Measurements from ENCODE around the gene NKPD1. TPM values are rescaled to one million over a fixed set of nuclear protein-coding genes. Genes with fewer than 3 reads are reported as not detected.

Gene NKPD1
- total RNA-seq, 1 donor from 2014 or later = 1.1 TPM

DNA sequence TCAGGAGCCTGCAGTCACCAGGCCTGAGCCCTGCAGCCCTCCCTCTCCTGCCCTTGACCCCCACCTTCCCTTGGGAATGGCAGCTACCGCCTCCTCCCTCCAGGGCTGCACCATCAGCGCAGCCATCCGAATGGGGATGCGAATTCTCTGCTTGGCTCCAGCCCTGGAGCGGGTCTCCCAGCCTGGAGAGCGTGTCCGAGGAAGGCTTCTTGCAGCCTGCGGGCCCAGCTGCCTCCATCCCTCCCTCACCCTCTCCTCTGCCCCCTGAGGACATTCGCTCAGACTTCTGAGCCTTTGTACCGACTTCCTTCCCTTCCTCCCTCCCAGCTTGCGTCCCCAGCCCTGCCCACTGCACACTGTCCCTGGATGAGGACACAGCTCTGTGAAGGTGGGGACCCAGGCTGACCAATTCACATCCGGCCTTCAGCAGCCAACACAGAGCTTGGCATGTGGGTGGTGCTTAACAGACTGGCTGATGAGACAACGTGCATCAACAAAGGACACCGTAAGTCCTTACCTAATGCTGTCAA lies 6.0 kb upstream of the NKPD1 start:
- H3K4me1 Mint-ChIP-seq = peaks cover 9% of the 10 kb centered on the region
- DNase-seq (ENCODE audit: low spot score in 2 of 2, unreplicated experiment in 2 of 2) = no peak
- no peaks in the 10 kb centered on the region for H3K9me3 Mint-ChIP-seq
- no peak overlapping the region for H3K4me3 Mint-ChIP-seq
- H3K27me3 Mint-ChIP-seq (ENCODE audit: low read depth) = no peaks in the 10 kb centered on the region
- no peaks in the 10 kb centered on the region for H3K36me3 Mint-ChIP-seq
- peak overlapping the region; percentile 67 for H3K27ac Mint-ChIP-seq
- no peak for TF ChIP-seq CTCF (IDR thresholded peaks at IDR 0.05; ENCODE audit: unreplicated experiment)

GRCh38 chr19:45164577-45165335 lies 4.0 kb upstream of the NKPD1 start:
- H3K27me3 Mint-ChIP-seq (ENCODE audit: low read depth) = peaks cover 6% of the 10 kb centered on the region

DNA sequence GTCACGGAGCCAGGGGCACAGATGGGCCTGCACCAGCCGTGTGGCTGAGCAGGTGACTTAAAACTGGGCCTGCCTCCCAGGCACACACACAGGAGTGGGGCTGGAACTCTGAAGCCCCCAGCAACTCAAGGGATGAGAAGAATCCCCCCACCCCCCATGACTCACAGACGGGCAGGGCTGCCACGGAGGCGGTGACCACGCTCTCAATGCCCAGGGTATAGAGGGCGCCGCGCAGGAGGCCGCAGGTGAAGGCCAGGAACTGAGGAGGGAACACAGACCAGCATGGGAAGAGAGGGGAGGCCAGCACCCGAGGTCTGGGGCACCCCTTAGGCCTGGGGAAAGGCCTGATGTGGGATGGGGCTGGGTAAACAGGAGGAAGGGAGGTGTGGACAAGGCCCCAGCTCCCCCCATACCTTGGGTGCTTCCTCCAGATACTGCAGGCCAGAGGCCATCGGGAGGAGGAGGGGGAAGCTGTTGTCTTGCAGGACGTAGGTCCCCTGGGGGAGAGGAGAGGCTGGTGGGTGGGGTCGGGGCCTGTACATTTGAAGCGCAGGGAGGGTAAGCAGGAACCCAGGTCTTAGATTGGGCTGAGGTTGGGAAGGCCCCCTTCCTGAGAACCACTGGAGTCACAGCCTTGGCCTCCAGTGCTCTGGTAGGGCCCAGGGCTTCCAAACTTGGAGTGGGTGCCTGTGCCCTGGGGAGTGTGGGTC lies 3.1 kb upstream of the NKPD1 start:
- Mint-ChIP-seq H3K4me3 (no peak overlapping the region), H3K9me3 (no peaks in the 10 kb centered on the region), H3K27ac (no peak overlapping the region), H3K4me1 (peaks cover 25% of the 10 kb centered on the region), H3K36me3 (no peaks in the 10 kb centered on the region), H3K27me3 (ENCODE audit: low read depth) (peaks cover 6% of the 10 kb centered on the region)
- TF ChIP-seq CTCF (IDR thresholded peaks at IDR 0.05; ENCODE audit: unreplicated experiment) = no peak
- DNase-seq (ENCODE audit: low spot score in 2 of 2, unreplicated experiment in 2 of 2) = no peak

More at GRCh38 chr19:45164577-45165335, 4.0 kb upstream of the NKPD1 start:
- TF ChIP-seq CTCF (IDR thresholded peaks at IDR 0.05; ENCODE audit: unreplicated experiment) = no peak
- Mint-ChIP-seq H3K9me3 (no peaks in the 10 kb centered on the region), H3K27ac (no peak overlapping the region), H3K4me3 (no peak overlapping the region), H3K36me3 (no peaks in the 10 kb centered on the region), H3K4me1 (peaks cover 25% of the 10 kb centered on the region)
- peak; percentile 28 to 53 for DNase-seq (ENCODE audit: low spot score in 2 of 2, unreplicated experiment in 2 of 2)

DNA sequence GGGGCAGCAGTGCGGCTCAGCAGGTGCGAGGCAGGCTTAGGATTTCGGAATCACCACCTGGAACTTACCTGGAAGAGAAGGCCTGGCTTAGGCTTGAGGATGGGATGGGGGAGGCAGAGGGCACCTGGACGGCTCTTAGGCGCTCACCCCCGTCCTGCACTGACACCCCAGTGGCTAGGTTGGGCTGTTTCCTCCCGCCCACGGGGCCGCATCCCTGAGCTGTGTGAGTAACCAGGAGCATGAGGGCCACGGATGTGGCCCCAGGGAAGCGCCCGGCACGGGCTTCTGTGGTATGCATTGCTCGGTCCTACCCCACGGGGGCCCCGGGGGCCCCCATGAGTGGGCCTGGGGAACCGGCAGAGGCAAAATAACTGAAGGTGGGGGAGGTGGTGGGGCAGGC lies 2.4 kb upstream of the NKPD1 start:
- no peaks in the 10 kb centered on the region for H3K9me3 Mint-ChIP-seq
- DNase-seq (ENCODE audit: low spot score in 2 of 2, unreplicated experiment in 2 of 2) = no peak

GRCh38 chr19:45162608-45163143 lies 1.9 kb upstream of the NKPD1 start:
- Mint-ChIP-seq H3K27me3 (ENCODE audit: low read depth) (peaks cover 9% of the 10 kb centered on the region), H3K9me3 (no peaks in the 10 kb centered on the region), H3K4me3 (no peak overlapping the region), H3K4me1 (peaks cover 25% of the 10 kb centered on the region), H3K27ac (no peak overlapping the region), H3K36me3 (no peaks in the 10 kb centered on the region)
- no peak for TF ChIP-seq CTCF (IDR thresholded peaks at IDR 0.05; ENCODE audit: unreplicated experiment)
- DNase-seq (ENCODE audit: low spot score in 2 of 2, unreplicated experiment in 2 of 2) = no peak

More for the DNA sequence above, 2.4 kb upstream of the NKPD1 start:
- no peak overlapping the region for H3K4me3 Mint-ChIP-seq
- no peak overlapping the region for H3K27ac Mint-ChIP-seq
- H3K27me3 Mint-ChIP-seq (ENCODE audit: low read depth) = peaks cover 6% of the 10 kb centered on the region
- TF ChIP-seq CTCF (IDR thresholded peaks at IDR 0.05; ENCODE audit: unreplicated experiment) = no peak
- no peaks in the 10 kb centered on the region for H3K36me3 Mint-ChIP-seq
- peaks cover 25% of the 10 kb centered on the region for H3K4me1 Mint-ChIP-seq

Data from mesothelial cell of epicardium (in vitro differentiated cells).